AG09319 (cell line): ENCODE measurements around the gene NPNT.

Source experiments
- DNase-seq: peaks from one replicate; pipeline ENCODE4 v3.0.0-alpha.2; 2010; ENCODE audit warnings: low read depth; ENCODE audit errors: extremely low read depth
- CTCF ChIP-seq: IDR thresholded peaks from 2 replicates; pipeline ENCODE4 v1.5.1; 2011; ENCODE audit warnings: low read depth, mild to moderate bottlenecking, inconsistent platforms, low read length, moderate library complexity

The NPNT gene

DNA sequence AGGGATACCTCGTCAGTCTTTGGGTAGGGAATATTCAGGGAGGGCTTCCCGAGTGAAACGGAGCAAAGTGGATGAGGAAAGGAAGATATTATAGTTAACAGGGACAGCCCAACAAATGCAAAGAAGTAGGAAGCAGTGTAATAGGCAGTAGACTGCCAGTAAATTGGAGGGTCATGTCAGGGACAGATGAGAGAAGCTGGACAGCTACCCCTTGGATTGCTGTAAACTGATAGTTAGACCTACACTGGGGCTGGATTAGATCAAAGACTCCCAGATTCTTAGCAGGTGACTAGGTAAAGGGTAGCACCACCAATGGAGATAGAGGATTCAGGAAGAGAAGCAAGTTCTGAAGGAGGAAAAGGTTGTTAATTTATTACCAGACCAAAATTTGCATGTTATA is 48.0 kb downstream of the NPNT start:
- no peak for DNase-seq
- TF ChIP-seq CTCF: no peak

GRCh38 chr4:105944540-105944939 is 49.3 kb downstream of the NPNT start:
- no peak for TF ChIP-seq CTCF
- peak; percentile 29 for DNase-seq

DNA sequence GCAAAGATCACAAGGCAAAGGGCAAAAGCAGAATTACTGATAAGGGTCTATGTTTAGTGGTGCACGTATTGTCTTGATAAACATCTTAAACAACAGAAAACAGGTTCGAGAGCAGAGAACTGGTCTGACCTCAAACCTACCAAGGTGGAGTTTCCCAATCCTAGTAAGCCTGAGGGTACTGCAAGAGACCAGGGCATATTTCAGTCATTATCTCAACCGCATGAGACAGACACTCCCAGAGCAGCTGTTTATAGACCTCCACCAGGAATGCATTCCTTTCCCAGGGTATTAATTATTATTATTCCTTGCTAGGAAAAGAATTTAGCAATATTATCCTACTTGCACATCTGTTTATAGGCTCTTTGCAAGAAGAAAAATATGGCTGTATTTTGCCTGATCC is 51.5 kb downstream of the NPNT start:
- TF ChIP-seq CTCF: no peak

DNA sequence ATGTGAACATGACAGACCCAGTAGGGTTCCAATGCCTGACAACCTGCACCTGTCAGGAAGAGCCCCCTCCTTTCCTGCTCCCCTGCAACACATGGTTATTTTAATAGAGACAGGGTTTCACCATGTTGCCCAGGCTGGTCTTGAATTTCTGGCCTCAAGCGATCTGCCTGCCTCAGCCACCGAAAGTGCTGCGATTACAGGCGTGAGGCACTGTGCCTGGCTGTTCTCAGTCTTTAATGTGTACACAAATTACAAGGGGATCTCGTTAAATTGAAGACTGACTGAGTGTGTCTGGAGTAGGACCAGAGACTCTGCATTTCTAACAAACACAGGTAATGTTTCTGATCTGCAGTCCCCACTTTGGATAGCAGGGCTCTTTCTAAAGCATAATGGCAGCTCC is 55.4 kb downstream of the NPNT start:
- DNase-seq: no peak
- no peak for TF ChIP-seq CTCF

More for the DNA sequence above, 51.5 kb downstream of the NPNT start:
- no peak for DNase-seq

- no peak for TF ChIP-seq CTCF
- DNase-seq: peak; percentile 32
Observed at GRCh38 chr4:105951198-105951597, 55.9 kb downstream of the NPNT start.

- TF ChIP-seq CTCF: no peak
- DNase-seq: no peak
Observed at GRCh38 chr4:105952591-105952990, 57.3 kb downstream of the NPNT start.

DNA sequence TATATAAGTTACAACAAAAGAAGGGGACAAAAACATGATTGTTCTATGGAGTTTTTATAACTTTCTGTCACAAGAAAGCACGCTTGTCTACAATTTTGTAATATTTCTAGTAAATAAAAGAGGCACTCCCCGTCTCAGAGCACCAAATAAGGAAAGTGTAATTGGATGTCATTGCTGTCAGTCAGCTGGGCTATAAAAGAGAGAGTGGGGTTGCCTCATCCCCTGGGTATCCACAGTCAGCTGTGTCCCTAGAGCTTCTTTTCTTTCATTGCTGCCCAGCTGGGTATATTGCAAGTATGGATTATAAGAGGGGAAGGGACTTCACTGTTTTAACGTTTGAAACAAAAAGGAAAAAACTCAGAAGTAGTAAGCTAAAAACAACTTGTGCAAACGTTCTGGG is 61.3 kb downstream of the NPNT start:
- no peak for DNase-seq
- TF ChIP-seq CTCF: no peak

DNA sequence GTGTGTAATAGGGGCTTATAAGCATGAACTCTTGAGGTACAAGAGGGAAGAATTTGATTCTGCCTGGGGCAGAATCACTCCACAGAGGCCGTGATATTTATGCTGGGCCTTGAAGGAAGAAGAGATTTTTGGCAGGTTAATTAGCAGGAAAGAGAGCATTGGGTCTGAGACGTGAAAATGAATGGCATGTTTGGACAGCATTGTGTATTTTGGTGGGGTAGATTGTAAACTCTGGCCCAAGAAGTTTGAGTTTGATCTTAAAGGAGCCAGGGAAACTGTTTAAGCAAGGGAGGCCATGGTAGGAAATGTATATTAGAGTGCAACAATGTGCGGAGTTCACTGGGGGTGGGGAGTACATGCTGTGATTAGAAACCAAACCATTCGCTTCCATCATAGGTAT is 62.4 kb downstream of the NPNT start:
- TF ChIP-seq CTCF: no peak
- no peak for DNase-seq
